Cerebellar cortex (tissue), 1 donor: ENCODE measurements around the gene TAX1BP1.
A peak's percentile ranks its signal among the peaks of the same experiment; 100 is the strongest.
"Not testable (repeated sequence)": the region's sequence is repeated elsewhere in the genome, so short reads cannot be mapped to it uniquely, and the experiment has no call there.

ENCODE experiments used
- DNase-seq: peaks from one replicate; pipeline ENCODE4 v3.0.0-alpha.2; 2015; ENCODE audit warnings: low spot score

TAX1BP1 gene

GRCh38 chr7:27739301-27739908 lies 557 bp upstream of the TAX1BP1 start:
- DNase-seq, result no peak

DNA sequence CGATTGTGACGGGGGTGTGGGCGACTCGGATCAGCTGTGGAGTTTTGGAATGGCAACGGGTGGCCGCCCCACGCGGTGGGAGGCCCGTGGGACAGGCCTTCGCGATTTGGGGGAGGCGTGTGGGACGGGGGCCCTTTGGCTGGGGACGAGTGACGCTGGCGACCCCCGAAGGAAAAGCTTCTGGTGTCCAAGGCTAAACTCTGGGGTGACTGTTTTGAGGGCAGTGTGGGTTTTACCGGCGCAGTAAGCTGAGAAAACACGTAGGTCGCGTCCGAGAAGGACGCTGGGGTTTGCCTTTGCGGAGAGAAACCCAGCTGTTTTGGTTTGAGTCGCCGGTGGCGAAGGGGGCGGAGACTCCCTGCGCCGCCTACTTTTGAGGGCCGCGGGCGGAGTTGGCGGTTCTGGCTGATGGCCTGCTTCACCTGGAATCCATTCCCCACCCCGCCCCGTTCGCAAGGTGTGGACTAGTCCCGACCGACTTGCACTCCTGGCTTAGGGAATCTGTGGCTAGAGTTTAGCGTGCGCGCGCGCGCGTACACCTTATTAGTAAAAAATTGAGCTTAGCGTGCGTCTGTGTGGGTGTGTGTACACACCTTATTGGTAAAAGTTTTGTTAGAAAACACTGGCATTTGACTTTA lies 606 bp downstream of the TAX1BP1 start:
- DNase-seq, result peak; percentile 73

- not testable (repeated sequence) for DNase-seq
These were observed 2.2 kb downstream of the TAX1BP1 start for GRCh38 chr7:27742091-27742710.

GRCh38 chr7:27745064-27745583 lies 5.2 kb downstream of the TAX1BP1 start:
- DNase-seq, result peak; percentile 60

- DNase-seq, result no peak
These were observed 6.5 kb downstream of the TAX1BP1 start for GRCh38 chr7:27746486-27746885.

DNA sequence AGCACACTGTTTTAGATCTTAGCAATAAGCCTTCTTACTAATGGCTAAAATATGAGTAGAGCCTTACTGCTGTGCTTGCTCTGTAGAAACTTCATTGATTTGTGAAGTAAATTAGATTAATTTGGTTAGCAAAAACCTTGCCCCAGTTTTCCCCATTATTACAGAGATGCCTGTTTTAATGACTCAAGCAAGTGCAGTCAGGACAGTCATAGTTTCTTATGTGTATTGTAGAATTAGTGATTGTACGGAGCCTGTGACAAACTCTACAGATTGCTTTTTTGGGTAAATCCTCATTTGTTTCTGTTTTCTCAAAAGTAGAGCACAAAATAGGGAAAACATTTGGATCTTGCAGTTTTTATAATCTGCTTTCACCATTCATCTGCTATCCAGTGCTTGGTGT lies 7.0 kb downstream of the TAX1BP1 start:
- DNase-seq, result no peak

DNA sequence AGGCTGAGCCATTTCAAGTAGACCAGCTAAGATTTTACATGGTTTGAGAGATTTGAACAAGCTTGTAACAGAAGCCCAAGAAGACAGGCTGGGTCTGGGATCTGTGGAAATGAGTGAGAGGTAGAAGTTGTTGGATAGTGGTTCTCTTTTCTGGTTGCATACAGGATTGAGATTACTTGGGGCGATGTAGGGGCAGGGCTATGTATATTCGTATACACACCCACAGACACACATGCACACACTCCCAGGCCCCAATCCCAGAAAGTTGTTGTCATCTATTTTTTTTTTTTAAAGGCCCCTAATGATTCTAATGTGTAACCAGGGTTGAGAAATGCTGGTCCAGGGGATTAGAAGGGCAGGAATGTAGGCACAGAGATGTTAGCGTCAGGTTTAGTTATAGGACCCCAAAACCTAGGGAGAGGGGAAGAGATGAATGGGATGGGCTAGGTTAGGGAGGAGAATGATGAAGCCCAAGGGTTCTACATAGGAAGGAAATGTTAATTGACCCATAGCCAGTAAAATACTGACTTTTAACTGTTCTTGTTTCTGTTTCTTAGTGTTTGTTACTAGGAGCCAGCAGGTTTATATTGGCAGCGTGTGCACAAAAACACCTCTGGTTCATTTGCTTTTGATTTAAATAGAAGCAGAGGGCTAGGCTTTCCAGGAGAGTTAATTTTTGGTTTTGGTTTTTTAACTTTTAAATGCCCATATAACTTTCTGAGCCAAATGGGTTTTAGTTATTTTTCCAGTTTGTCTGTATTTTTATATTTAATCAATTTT lies 7.8 kb downstream of the TAX1BP1 start:
- no peak for DNase-seq

DNA sequence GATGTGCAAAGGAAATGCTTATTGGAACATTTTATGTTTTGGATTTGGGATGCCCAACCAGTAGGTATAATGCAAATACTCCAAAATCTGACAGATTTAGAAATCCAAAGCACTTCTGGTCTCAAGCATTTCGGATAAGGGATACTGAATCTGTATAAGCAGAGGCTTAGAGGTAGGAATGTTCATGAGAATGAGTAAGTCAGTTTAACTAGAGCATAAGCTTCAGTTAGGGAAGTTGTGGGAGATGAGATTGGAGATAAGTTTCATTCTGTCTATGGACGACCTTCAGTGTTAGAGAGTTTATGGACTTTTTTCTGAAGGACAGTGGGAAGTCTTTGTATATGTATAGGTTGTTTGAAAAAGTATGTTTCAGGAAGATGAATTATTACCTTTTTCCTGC lies 10.4 kb downstream of the TAX1BP1 start:
- DNase-seq, result no peak

GRCh38 chr7:27751888-27752660 lies 12.1 kb downstream of the TAX1BP1 start:
- DNase-seq, result no peak

GRCh38 chr7:27753863-27754262 lies 13.9 kb downstream of the TAX1BP1 start:
- DNase-seq, result no peak

GRCh38 chr7:27756298-27756697 lies 16.3 kb downstream of the TAX1BP1 start:
- no peak for DNase-seq

GRCh38 chr7:27759491-27759890 lies 19.5 kb downstream of the TAX1BP1 start:
- no peak for DNase-seq

- DNase-seq, result no peak
These were observed 22.1 kb downstream of the TAX1BP1 start for GRCh38 chr7:27762062-27762461.

DNA sequence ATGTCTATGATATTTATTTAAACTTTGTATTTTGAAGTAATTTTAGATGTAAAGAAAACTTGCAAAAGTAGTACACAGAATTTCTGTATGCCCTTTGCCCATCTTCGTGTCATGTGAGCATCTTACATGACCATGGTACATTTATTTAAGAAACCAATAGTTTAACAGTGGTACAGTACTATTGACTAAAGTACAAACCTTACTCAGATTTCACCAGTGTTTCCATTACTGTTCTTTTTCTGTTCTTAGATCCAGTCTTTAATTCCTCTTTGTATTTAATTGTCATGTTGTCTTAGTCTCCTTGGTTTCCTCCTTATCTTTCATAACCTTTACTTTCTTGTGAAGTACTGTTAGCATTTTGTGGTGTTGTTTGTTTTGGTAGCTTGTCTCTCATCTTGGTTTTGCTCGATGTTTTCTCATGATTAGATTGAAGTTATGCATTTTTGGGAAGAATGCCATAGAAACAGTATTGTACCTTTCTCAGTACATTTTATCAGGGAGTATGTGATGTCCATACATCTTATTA lies 24.1 kb downstream of the TAX1BP1 start:
- no peak for DNase-seq

DNA sequence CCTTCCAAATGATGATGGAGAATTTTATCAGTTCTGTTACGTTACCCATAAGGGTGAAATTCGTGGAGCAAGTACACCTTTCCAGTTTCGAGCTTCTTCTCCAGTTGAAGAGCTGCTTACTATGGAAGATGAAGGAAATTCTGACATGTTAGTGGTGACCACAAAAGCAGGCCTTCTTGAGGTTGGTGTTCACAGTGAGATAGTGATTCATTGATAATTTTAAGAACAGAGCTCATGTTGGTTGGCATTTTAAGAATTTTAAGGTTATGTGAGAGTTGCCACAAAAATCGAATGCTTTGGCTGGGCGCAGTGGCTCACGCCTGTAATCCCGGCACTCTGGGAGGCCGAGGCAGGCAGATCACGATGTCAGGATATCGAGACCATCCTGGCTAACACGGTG lies 25.9 kb downstream of the TAX1BP1 start:
- no peak for DNase-seq

- DNase-seq, result no peak
These were observed 27.4 kb downstream of the TAX1BP1 start for GRCh38 chr7:27767374-27767773.

GRCh38 chr7:27771111-27771510 lies 31.1 kb downstream of the TAX1BP1 start:
- DNase-seq, result no peak

- DNase-seq, result peak; percentile 25
These were observed 34.9 kb downstream of the TAX1BP1 start for GRCh38 chr7:27774717-27775328.

GRCh38 chr7:27775782-27776181 lies 35.8 kb downstream of the TAX1BP1 start:
- no peak for DNase-seq

- DNase-seq, result no peak
These were observed 37.7 kb downstream of the TAX1BP1 start for GRCh38 chr7:27777662-27778061.

DNA sequence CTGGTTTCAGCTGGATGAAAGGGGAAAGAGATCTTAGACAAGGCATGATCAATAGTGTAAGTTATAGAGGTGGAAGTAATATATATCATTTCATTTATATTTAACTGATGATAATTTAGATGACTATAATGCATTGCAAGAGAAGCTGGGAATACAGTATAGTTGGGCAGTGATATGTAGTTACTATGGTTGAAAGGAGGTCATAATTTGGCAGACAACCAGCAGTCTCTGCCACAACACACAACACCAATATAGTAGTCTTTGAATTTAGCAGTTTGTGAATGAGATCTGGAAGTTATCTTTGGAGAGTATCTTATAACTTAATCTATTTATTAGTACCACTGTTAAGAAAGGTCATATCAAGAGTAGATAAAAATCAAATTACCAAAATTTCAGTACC lies 39.9 kb downstream of the TAX1BP1 start:
- no peak for DNase-seq
